Karpas-422 (cell line): ENCODE data around the gene EAF2. TPM values are rescaled to one million over a fixed set of nuclear protein-coding genes. Genes with fewer than 3 reads are reported as not detected.

Source experiments
- DNase-seq: peaks from one replicate; pipeline ENCODE4 v3.0.0-alpha.2; 2015
- H2AFZ ChIP-seq: fragments of 200-600 bp; sonication (generic); 2 replicates; pipeline ENCODE4 v1.6.1; 2014; ENCODE audit warnings: antibody characterized with exemption, low read length, mixed read lengths
- H3K27ac ChIP-seq: fragments of 200-600 bp; sonication (generic); 2 replicates; pipeline ENCODE4 v1.5.1; 2014; ENCODE audit warnings: mild to moderate bottlenecking, low read length, moderate library complexity
- H3K27me3 ChIP-seq: fragments of 200-600 bp; sonication (generic); 2 replicates; pipeline ENCODE4 v1.6.1; 2014; ENCODE audit warnings: low read length, mixed read lengths
- H3K36me3 ChIP-seq: fragments of 200-600 bp; sonication (generic); 2 replicates; pipeline ENCODE4 v1.6.1; 2014; ENCODE audit warnings: low read length, mixed read lengths; ENCODE audit not compliant: insufficient read depth
- H3K4me1 ChIP-seq: fragments of 200-600 bp; sonication (generic); 2 replicates; pipeline ENCODE4 v1.6.1; 2014; ENCODE audit warnings: mild to moderate bottlenecking, low read length, mixed read lengths
- H3K4me2 ChIP-seq: fragments of 200-600 bp; sonication (generic); 2 replicates; pipeline ENCODE4 v1.6.1; 2014; ENCODE audit warnings: low read length, low read depth, mild to moderate bottlenecking; ENCODE audit not compliant: poor library complexity, severe bottlenecking
- H3K4me3 ChIP-seq: fragments of 200-600 bp; sonication (generic); 2 replicates; pipeline ENCODE4 v1.5.1; 2014; ENCODE audit warnings: mild to moderate bottlenecking, antibody characterized with exemption, low read length, mixed read lengths
- H3K79me2 ChIP-seq: fragments of 200-600 bp; sonication (generic); 2 replicates; pipeline ENCODE4 v1.6.1; 2014; ENCODE audit warnings: mild to moderate bottlenecking, low read length, mixed read lengths
- H3K9ac ChIP-seq: fragments of 200-600 bp; sonication (generic); 2 replicates; pipeline ENCODE4 v1.6.0; 2014; ENCODE audit warnings: low read length
- H3K9me2 ChIP-seq: fragments of 200-600 bp; sonication (generic), shearing (Covaris generic); replicated peaks from 2 replicates; pipeline ENCODE4 v1.6.0; 2014; ENCODE audit warnings: mild to moderate bottlenecking, low read length, moderate library complexity; ENCODE audit not compliant: insufficient read depth
- H3K9me3 ChIP-seq: fragments of 300-700, 200-600 bp; sonication (generic); 2 replicates; pipeline ENCODE4 v1.6.1; 2014; ENCODE audit warnings: low read length, mixed read lengths
- H4K20me1 ChIP-seq: fragments of 200-600 bp; sonication (generic); 2 replicates; pipeline ENCODE4 v1.6.1; 2014; ENCODE audit warnings: mild to moderate bottlenecking, antibody characterized with exemption, low read length, low read depth; ENCODE audit not compliant: insufficient read depth
- total RNA-seq: library from RNA; depleted of rRNA; stranded (reverse); fragments of >200 nt; shearing (Covaris generic); gene quantifications from 2 replicates; pipeline ENCODE4 v1.2.3, GENCODE V29; 2014; ENCODE audit warnings: low replicate concordance

The EAF2 gene
- total RNA-seq, 1 experiment from 2014 or later: 60.6 TPM

DNA sequence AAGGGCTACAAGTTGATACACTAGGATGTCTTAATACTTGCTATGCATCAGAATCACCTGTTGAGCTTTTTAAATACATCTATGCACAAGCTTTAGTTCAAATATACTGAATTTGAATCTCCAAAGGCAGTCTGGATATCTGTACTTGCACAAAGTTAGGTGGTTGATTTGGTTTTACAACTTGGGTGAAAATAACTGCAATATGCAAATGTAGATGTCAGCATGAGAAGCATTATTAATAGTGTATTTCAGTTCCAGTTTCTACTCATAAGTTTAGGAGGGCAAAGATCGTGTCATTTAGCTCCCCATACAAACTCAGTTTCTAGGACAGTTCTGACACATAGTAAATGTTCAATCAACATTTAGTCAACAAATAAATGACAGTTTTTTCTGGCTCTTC lies 25.8 kb upstream of the EAF2 start:
- Histone ChIP-seq H3K9ac (peak overlapping the region; percentile 33), H3K79me2 (peaks cover 80% of the 10 kb centered on the region), H3K27ac (peak overlapping the region; percentile 90)

DNA sequence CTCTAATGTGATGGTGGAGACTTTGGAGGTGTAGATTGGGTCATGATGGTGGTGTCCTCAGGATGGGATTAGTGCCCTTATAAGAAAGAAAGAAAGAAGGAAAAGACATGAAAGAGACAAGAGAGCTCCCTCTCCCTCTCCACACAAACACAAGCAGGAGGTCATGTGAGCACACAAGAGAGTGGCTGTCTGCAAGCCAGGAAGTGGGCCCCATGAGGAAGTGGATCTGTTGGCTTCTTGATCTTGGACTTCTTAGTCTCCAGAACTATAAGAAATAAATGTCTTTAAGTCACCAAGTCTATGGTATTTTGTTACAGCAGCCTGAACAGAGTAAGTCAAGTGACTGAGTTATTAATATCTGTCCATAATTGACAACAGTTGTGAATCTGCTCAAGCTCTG lies 17.3 kb upstream of the EAF2 start:
- H3K27ac ChIP-seq: no peak overlapping the region
- no peak overlapping the region for H3K4me2 ChIP-seq
- H2AFZ ChIP-seq: no peak overlapping the region
- H3K79me2 ChIP-seq: peaks cover 85% of the 10 kb centered on the region
- H3K36me3 ChIP-seq: peaks cover 43% of the 10 kb centered on the region
- no peak for DNase-seq
- H3K9me2 ChIP-seq: no peaks in the 10 kb centered on the region
- no peak overlapping the region for H3K4me3 ChIP-seq
- H3K4me1 ChIP-seq: peaks cover 10% of the 10 kb centered on the region
- no peak overlapping the region for H3K9ac ChIP-seq
- no peaks in the 10 kb centered on the region for H3K27me3 ChIP-seq
- no peaks in the 10 kb centered on the region for H4K20me1 ChIP-seq
- H3K9me3 ChIP-seq: no peaks in the 10 kb centered on the region

More for the DNA sequence above, 25.8 kb upstream of the EAF2 start:
- Histone ChIP-seq H3K4me1 (peaks cover 56% of the 10 kb centered on the region), H2AFZ (no peak overlapping the region), H3K4me3 (peak overlapping the region; percentile 52), H4K20me1 (no peaks in the 10 kb centered on the region), H3K36me3 (peaks cover 62% of the 10 kb centered on the region), H3K9me3 (no peaks in the 10 kb centered on the region), H3K9me2 (no peaks in the 10 kb centered on the region), H3K4me2 (peak overlapping the region; percentile 74), H3K27me3 (no peaks in the 10 kb centered on the region)
- peak; percentile 87 for DNase-seq

DNA sequence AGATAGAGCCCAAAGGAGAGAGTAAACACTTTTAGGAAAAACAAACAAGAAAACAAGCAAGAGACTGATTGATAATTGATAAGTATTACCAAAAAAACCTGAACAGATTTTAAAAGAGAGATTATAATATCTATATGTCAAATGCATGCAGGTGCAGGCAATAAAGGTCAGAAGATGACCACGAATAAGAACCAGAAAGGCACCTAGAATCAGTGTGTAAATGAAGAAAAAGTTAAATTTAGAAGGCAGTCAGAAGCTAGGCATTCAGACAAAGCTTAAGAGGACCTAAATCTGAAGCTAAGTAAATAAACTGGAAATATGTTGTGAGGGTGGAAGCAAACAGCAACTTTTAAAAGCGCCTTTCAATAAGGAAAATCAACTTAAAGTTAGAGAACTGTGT lies 16.4 kb upstream of the EAF2 start:
- Histone ChIP-seq H3K36me3 (peaks cover 52% of the 10 kb centered on the region), H3K4me3 (no peak overlapping the region)

DNA sequence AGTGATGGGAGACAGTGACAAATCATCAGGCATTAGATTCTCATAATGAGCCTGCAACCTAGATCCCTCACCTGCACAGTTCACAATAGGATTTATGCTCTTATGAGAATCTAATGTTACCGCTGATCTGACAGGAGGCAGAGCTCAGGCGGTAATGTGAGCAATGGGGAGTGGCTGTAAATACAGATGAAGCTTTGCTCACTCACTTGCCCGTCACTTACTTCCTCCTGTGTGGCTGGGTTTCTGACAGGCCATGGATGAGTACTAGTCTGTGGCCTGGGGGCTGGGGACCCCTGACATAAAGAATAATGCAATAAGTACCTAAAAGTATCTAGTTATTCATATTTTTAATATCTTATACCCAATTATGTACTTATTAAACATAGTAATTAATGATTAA lies 15.8 kb upstream of the EAF2 start:
- Histone ChIP-seq H2AFZ (no peak overlapping the region), H3K9ac (no peak overlapping the region), H3K4me2 (no peak overlapping the region), H3K9me2 (no peaks in the 10 kb centered on the region), H4K20me1 (no peaks in the 10 kb centered on the region), H3K36me3 (peaks cover 58% of the 10 kb centered on the region), H3K4me3 (no peak overlapping the region), H3K4me1 (0 out of 2 replicates have a peak, but pooled peaks cover 4% of the 10 kb centered on the region), H3K27ac (no peak overlapping the region), H3K27me3 (no peaks in the 10 kb centered on the region), H3K79me2 (peaks cover 90% of the 10 kb centered on the region), H3K9me3 (peaks cover 11% of the 10 kb centered on the region; the same call in 1 of the 2 replicates)
- peak; percentile 45 for DNase-seq

More for the DNA sequence above, 16.4 kb upstream of the EAF2 start:
- H3K79me2 ChIP-seq: peaks cover 86% of the 10 kb centered on the region
- H2AFZ ChIP-seq: no peak overlapping the region
- 0 out of 2 replicates have a peak, but pooled peaks cover 4% of the 10 kb centered on the region for H3K4me1 ChIP-seq
- peak overlapping the region; percentile 6; the same call in 1 of the 2 replicates for H3K27ac ChIP-seq
- no peak overlapping the region for H3K4me2 ChIP-seq
- H4K20me1 ChIP-seq: no peaks in the 10 kb centered on the region
- H3K27me3 ChIP-seq: no peaks in the 10 kb centered on the region
- no peak for DNase-seq
- H3K9ac ChIP-seq: no peak overlapping the region
- no peaks in the 10 kb centered on the region for H3K9me2 ChIP-seq
- H3K9me3 ChIP-seq: peaks cover 6% of the 10 kb centered on the region; the same call in 1 of the 2 replicates

DNA sequence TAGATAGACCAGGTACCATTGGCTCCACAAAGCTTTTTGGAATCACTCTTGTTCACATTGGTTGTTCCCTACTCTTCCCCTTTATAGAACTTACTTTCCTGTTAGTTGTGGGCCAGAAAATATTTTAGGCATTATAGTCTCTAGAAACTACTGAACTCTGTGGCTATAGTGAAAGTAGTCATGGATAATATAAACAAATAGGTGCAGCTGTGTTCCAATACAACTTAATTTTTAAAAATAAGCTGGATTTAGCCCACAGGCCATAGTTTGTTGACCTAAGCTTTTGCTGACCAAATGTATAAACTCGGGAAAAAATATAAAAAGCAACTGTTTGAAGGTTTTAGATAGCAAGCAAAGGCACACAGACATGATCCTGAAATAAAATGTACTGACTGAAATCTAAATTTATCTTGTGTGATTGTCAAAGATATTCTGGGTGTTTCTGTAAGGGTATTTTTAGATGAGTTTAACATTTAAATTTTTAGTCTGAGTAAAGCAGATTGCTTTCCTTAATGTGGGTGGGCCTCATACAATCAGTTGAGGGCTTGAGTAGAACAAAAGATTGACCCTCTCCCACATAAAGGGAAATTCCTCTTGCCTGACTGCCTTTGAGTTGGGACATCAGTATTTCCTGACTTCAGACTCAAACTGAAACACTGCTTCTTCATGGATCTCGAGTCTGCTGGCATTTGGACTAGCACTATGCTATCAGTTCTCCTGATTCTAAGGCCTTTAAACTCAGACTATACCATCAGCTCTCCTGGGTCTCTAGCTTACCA lies 13.4 kb upstream of the EAF2 start:
- Histone ChIP-seq H3K9me2 (no peaks in the 10 kb centered on the region), H3K36me3 (peaks cover 81% of the 10 kb centered on the region), H3K4me1 (0 out of 2 replicates have a peak, but pooled peaks cover 4% of the 10 kb centered on the region), H3K4me3 (no peak overlapping the region), H3K9me3 (peaks cover 12% of the 10 kb centered on the region; the same call in 1 of the 2 replicates), H3K27ac (no peak overlapping the region), H4K20me1 (no peaks in the 10 kb centered on the region), H2AFZ (no peak overlapping the region), H3K4me2 (no peak overlapping the region), H3K79me2 (peaks cover 91% of the 10 kb centered on the region), H3K9ac (no peak overlapping the region), H3K27me3 (no peaks in the 10 kb centered on the region)
- no peak for DNase-seq

DNA sequence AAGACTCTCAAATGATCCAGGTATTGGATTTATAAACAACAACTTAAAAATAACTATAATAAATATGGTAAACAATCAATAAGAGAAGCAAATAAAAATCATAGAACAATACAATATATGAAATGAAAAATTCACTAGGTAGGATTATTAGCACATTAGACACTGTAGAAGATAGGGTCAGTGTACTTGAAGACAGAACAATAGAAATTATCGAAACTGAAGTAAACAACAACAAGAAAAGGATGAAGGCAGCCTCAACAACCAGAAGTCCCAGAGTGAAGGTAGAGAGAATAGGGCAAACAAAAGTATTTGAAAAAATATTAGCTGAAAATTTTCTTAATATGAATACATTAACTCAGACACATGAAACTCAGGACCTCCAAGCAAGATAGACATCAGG lies 12.0 kb upstream of the EAF2 start:
- Histone ChIP-seq H3K4me1 (0 out of 2 replicates have a peak, but pooled peaks cover 4% of the 10 kb centered on the region), H3K79me2 (peaks cover 89% of the 10 kb centered on the region), H3K4me3 (no peak overlapping the region), H3K9ac (no peak overlapping the region), H3K9me2 (no peaks in the 10 kb centered on the region), H2AFZ (no peak overlapping the region), H3K4me2 (no peak overlapping the region), H3K9me3 (peaks cover 12% of the 10 kb centered on the region; the same call in 1 of the 2 replicates), H3K27me3 (no peaks in the 10 kb centered on the region), H3K27ac (no peak overlapping the region), H4K20me1 (no peaks in the 10 kb centered on the region), H3K36me3 (peaks cover 85% of the 10 kb centered on the region)
- DNase-seq: no peak

DNA sequence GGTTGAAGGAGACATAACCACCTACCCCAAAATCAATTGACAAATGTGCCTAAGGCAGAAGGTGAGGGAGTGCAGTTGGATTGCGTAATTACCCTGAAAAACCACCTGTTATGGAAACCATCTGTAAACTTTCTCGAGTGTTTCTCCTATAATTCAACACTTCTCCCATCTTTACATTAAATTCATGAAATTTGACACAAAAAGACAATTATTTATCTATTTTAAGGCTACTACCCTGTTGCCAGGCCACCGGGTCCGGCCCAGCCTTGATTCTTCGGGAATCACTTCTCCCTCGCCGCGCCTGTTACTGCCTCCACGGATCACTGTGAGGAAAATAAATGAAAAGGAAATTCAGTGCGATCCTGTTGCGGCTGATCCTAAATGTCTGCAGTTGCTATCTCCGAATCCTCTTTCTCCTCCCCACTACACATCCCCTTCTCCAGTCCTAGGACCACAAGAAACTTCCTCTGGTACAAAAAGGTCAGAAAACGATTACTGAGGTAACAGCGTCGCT lies 795 bp upstream of the EAF2 start:
- H3K79me2 ChIP-seq: peaks cover 94% of the 10 kb centered on the region
- H3K4me1 ChIP-seq: peaks cover 32% of the 10 kb centered on the region
- peak overlapping the region; percentile 87 for H3K4me2 ChIP-seq
- peak overlapping the region; percentile 68 for H3K27ac ChIP-seq
- peak overlapping the region; percentile 86 for H3K9ac ChIP-seq
- H3K27me3 ChIP-seq: no peaks in the 10 kb centered on the region
- H3K9me3 ChIP-seq: no peaks in the 10 kb centered on the region
- H3K9me2 ChIP-seq: no peaks in the 10 kb centered on the region
- H3K4me3 ChIP-seq: peak overlapping the region; percentile 94
- DNase-seq: no peak
- no peaks in the 10 kb centered on the region for H4K20me1 ChIP-seq
- H2AFZ ChIP-seq: no peak overlapping the region
- peaks cover 47% of the 10 kb centered on the region for H3K36me3 ChIP-seq

DNA sequence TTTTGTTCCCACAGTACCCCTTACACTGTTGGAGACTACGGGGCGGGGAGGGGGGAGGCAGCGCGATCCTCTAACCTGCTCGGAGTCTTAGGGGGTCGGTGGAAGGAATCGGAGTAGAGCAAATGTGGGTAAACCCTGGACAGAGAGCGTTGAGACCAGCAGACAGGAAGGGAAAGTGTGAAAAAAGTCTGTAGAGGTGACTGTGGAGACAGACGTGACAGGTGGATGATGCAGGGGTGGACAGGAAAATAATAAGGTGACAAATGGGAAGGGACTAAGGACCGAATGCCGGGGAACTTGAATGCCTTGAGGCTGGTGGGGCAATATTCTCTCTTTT lies 424 bp downstream of the EAF2 start:
- peak; percentile 67 for DNase-seq
- Histone ChIP-seq H3K9me2 (no peaks in the 10 kb centered on the region), H3K27ac (peak overlapping the region; percentile 89), H3K79me2 (peaks cover 91% of the 10 kb centered on the region), H3K36me3 (peaks cover 44% of the 10 kb centered on the region), H3K4me1 (peaks cover 32% of the 10 kb centered on the region), H4K20me1 (no peaks in the 10 kb centered on the region), H2AFZ (0 out of 2 replicates have a peak overlapping the region, but pooled peaks have one; percentile 11), H3K27me3 (no peaks in the 10 kb centered on the region), H3K9ac (peak overlapping the region; percentile 91), H3K4me2 (peak overlapping the region; percentile 87), H3K4me3 (peak overlapping the region; percentile 94), H3K9me3 (no peaks in the 10 kb centered on the region)
